NB4 (cell line): Measurements from ENCODE around the gene CLSTN1.

Experiments
- MYC ChIP-seq: IDR thresholded peaks from 2 replicates; pipeline ENCODE4 v1.6.1; 2011; ENCODE audit warnings: low read depth, low read length
- TF ChIP-seq, protein P1 (sequence below): IDR thresholded peaks from one replicate; pipeline ENCODE4 v1.5.1; 2012; ENCODE audit warnings: low read depth, low read length

DNA sequence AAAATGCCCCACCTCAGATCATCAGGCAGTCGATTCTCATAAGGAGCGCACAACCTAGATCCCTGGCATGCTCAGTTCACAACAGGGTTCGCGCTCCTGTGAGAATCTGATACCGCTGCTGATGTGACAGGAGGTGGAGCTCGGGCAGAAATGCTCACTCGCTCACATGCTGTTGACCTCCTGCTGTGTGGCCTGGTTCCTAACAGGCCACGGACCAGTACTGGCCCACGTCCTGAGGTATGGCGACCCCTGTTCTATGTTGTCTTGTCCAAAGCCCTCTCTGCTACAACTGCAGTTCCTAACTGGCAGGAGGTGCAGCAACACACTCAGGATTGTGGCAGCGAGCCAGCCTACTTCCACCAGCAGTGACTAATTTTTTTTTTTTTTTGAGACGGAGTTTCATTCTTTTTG lies 70.6 kb downstream of the CLSTN1 start:
- no peak for TF ChIP-seq MYC
- TF ChIP-seq, protein P1, sequence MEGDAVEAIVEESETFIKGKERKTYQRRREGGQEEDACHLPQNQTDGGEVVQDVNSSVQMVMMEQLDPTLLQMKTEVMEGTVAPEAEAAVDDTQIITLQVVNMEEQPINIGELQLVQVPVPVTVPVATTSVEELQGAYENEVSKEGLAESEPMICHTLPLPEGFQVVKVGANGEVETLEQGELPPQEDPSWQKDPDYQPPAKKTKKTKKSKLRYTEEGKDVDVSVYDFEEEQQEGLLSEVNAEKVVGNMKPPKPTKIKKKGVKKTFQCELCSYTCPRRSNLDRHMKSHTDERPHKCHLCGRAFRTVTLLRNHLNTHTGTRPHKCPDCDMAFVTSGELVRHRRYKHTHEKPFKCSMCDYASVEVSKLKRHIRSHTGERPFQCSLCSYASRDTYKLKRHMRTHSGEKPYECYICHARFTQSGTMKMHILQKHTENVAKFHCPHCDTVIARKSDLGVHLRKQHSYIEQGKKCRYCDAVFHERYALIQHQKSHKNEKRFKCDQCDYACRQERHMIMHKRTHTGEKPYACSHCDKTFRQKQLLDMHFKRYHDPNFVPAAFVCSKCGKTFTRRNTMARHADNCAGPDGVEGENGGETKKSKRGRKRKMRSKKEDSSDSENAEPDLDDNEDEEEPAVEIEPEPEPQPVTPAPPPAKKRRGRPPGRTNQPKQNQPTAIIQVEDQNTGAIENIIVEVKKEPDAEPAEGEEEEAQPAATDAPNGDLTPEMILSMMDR, result no peak
